GM23338 (cell line): Measurements from ENCODE around the gene DTNBP1.

ENCODE experiments used
- CREB1 ChIP-seq: fragments of 250-450 bp; sonication (Bioruptor Pico); IDR thresholded peaks from 2 replicates; pipeline ENCODE4 v1.5.0; 2020; ENCODE audit warnings: low read depth, mild to moderate bottlenecking, moderate library complexity
- EZH2 ChIP-seq: fragments of 200-600 bp; sonication (generic); IDR thresholded peaks from one replicate; pipeline ENCODE4 v1.8.0; 2017; ENCODE audit warnings: antibody characterized with exemption, mild to moderate bottlenecking, low read depth; ENCODE audit not compliant: unreplicated experiment
- EZH2phosphoT487 ChIP-seq: fragments of 200-600 bp; sonication (generic); IDR thresholded peaks from one replicate; pipeline ENCODE4 v1.8.1; 2018; ENCODE audit warnings: antibody characterized with exemption; ENCODE audit not compliant: unreplicated experiment
- POLR2AphosphoS5 ChIP-seq: IDR thresholded peaks from 2 replicates; pipeline ENCODE4 v1.6.1; 2016; ENCODE audit warnings: antibody characterized with exemption, low read depth
- STAT1 ChIP-seq: IDR thresholded peaks from one replicate; pipeline ENCODE4 v1.6.1; 2016; ENCODE audit warnings: antibody characterized with exemption; ENCODE audit not compliant: unreplicated experiment
- ZNF114 ChIP-seq: fragments of 250-450 bp; sonication (Bioruptor Pico); IDR thresholded peaks from 2 replicates; pipeline ENCODE4 v1.5.0; 2020; ENCODE audit warnings: mild to moderate bottlenecking, moderate library complexity
- TF ChIP-seq, protein P1 (sequence below), 2 experiments: fragments of 200-600 bp in 1 of 2; sonication (generic) in 1 of 2; conservative IDR thresholded peaks; 2 replicates each; pipeline versions ENCODE4 v1.5.1 to v1.6.1; 2016 to 2017; ENCODE audit warnings: antibody characterized with exemption in 2 of 2, low read depth in 2 of 2, mild to moderate bottlenecking in 2 of 2, moderate library complexity in 1 of 2
- TF ChIP-seq, protein P2 (sequence below): IDR thresholded peaks from one replicate; pipeline ENCODE4 v1.6.1; 2018; ENCODE audit warnings: antibody characterized with exemption; ENCODE audit not compliant: unreplicated experiment
- TF ChIP-seq, protein P3 (sequence below): IDR thresholded peaks from 2 replicates; pipeline ENCODE4 v1.6.1; 2016; ENCODE audit warnings: antibody characterized with exemption

DNA sequence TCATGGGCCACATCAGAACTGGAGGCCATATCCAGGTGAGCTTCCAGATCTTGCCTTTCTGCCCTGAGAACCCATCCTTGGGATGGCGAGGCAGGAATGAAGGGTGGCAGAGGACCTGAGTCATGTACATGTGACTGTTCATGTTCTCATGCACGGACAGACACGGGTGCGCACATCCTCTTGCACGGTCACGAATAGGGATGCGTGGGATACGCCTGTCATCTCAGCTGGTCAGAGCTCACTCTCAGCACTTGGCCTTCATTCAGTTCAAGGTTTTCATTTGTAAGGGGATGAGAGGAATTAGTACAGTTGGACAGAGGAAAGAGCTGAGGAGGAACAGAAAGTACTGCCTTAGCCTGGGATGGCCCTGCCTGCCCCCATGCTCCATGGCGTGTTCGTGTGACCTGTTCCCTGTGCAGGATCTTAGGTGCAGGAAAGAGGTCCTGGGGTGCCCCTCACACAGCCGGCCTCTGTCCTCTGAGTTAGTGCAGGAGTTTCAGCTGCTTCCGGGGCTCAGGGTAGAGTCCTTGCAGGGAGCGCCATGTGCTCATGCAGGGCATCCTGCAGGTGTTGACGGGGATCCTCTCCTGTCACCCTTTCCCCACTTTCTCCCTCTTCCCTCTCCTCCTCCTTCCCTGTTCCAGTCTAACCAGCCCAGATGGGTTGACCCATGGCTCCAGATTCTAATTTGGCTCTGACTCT, 173.4 kb downstream of the DTNBP1 start:
- TF ChIP-seq, protein P1, sequence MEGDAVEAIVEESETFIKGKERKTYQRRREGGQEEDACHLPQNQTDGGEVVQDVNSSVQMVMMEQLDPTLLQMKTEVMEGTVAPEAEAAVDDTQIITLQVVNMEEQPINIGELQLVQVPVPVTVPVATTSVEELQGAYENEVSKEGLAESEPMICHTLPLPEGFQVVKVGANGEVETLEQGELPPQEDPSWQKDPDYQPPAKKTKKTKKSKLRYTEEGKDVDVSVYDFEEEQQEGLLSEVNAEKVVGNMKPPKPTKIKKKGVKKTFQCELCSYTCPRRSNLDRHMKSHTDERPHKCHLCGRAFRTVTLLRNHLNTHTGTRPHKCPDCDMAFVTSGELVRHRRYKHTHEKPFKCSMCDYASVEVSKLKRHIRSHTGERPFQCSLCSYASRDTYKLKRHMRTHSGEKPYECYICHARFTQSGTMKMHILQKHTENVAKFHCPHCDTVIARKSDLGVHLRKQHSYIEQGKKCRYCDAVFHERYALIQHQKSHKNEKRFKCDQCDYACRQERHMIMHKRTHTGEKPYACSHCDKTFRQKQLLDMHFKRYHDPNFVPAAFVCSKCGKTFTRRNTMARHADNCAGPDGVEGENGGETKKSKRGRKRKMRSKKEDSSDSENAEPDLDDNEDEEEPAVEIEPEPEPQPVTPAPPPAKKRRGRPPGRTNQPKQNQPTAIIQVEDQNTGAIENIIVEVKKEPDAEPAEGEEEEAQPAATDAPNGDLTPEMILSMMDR (conservative IDR thresholded peaks at IDR 0.05; ENCODE audit: low read depth in 2 of 2) = no peak
- TF ChIP-seq EZH2 (no peak), ZNF114 (CRISPR knock-in tag) (no peak), STAT1 (no peak), POLR2AphosphoS5 (peak; percentile 18; the same call in 1 of the 2 replicates), EZH2phosphoT487 (no peak), CREB1 (CRISPR knock-in tag) (no peak)
- TF ChIP-seq, protein P2, sequence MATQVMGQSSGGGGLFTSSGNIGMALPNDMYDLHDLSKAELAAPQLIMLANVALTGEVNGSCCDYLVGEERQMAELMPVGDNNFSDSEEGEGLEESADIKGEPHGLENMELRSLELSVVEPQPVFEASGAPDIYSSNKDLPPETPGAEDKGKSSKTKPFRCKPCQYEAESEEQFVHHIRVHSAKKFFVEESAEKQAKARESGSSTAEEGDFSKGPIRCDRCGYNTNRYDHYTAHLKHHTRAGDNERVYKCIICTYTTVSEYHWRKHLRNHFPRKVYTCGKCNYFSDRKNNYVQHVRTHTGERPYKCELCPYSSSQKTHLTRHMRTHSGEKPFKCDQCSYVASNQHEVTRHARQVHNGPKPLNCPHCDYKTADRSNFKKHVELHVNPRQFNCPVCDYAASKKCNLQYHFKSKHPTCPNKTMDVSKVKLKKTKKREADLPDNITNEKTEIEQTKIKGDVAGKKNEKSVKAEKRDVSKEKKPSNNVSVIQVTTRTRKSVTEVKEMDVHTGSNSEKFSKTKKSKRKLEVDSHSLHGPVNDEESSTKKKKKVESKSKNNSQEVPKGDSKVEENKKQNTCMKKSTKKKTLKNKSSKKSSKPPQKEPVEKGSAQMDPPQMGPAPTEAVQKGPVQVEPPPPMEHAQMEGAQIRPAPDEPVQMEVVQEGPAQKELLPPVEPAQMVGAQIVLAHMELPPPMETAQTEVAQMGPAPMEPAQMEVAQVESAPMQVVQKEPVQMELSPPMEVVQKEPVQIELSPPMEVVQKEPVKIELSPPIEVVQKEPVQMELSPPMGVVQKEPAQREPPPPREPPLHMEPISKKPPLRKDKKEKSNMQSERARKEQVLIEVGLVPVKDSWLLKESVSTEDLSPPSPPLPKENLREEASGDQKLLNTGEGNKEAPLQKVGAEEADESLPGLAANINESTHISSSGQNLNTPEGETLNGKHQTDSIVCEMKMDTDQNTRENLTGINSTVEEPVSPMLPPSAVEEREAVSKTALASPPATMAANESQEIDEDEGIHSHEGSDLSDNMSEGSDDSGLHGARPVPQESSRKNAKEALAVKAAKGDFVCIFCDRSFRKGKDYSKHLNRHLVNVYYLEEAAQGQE = no peak
- TF ChIP-seq, protein P3, sequence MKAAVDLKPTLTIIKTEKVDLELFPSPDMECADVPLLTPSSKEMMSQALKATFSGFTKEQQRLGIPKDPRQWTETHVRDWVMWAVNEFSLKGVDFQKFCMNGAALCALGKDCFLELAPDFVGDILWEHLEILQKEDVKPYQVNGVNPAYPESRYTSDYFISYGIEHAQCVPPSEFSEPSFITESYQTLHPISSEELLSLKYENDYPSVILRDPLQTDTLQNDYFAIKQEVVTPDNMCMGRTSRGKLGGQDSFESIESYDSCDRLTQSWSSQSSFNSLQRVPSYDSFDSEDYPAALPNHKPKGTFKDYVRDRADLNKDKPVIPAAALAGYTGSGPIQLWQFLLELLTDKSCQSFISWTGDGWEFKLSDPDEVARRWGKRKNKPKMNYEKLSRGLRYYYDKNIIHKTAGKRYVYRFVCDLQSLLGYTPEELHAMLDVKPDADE = no peak
